NCI-H748 treated with DMSO at 0.1 percent for 48 hours (cell line): Measurements from ENCODE around the gene FKBP5.
"Not testable (repeated sequence)": the region's sequence is repeated elsewhere in the genome, so short reads cannot be mapped to it uniquely, and the experiment has no call there.

Experiments
- DNase-seq: peaks from one replicate; lab custom pipeline; 2025; lab: John Stamatoyannopoulos, UW

Gene FKBP5

DNA sequence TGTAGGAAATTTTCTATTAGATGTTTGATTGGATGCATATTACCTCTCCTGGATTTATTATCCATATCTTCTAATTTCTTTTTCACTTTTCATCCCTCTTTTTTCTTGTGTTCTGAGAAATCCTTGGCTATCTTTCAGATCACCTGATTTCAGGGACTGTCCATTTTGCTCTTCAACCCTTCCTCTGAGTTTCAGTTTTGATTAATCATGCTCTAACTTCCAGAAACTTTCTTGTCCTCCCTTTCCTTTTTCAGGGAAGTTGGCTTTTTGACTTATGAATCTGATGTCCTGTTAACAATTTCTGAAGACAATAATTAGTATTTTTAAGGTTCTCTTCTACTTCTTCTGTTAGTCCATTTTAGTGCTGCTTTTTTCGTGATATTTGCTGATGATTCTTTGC, 79.1 kb downstream of the FKBP5 start:
- no peak for DNase-seq

GRCh38 chr6:35607517-35608233, 81.0 kb downstream of the FKBP5 start:
- no peak for DNase-seq

- no peak for DNase-seq
Observed at GRCh38 chr6:35605600-35605999, 83.1 kb downstream of the FKBP5 start.

- DNase-seq: no peak
Observed at GRCh38 chr6:35603326-35604202, 85.2 kb downstream of the FKBP5 start.

GRCh38 chr6:35602133-35602946, 86.4 kb downstream of the FKBP5 start:
- no peak for DNase-seq

GRCh38 chr6:35601331-35602132, 87.2 kb downstream of the FKBP5 start:
- no peak for DNase-seq

GRCh38 chr6:35600659-35601125, 88.0 kb downstream of the FKBP5 start:
- DNase-seq: no peak

DNA sequence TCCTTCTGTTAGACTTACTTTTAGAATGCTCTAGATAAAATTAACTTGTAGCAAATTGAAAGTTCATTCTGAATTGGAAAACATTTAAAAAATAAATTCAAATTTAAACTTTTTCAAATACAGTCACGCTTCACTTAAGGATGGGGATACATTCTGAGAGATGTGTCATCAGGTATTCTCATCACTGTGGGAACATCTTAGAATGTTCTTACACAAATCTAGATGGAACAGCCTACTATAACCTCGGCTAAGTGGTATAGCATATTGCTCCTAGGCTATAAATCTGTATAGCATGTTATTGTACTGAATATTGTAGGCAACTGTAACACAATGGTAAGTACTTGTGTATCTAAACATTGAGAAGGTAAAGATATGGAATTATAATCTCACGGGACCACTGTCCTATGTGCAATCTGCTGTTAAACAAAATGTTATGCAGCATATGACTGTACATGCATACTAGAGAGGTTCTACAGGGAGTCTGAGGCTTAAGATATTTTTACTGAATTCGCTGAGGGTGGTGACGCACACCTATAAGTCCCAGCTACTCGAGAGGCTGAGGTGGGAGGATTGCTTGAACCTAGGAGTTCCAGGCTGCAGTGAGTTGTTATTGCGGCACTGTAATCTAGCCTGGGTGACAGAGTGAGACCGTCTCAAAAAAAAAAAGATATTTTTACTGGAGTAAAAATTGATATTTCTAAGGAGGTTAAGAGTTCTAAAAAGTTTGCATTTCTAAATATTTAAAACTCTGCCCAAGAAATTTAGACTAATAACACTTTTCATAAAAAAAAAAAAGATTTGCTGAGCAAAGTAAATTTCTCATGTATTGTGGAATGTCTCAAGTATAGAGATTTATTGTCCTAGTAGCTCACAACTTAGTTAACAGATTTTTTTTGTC, 88.7 kb downstream of the FKBP5 start:
- DNase-seq: no peak

GRCh38 chr6:35598621-35599020, 90.1 kb downstream of the FKBP5 start:
- DNase-seq: not testable (repeated sequence)

GRCh38 chr6:35596448-35597442, 92.0 kb downstream of the FKBP5 start:
- DNase-seq: no peak

- DNase-seq: no peak
Observed at GRCh38 chr6:35594503-35595186, 94.1 kb downstream of the FKBP5 start.

DNA sequence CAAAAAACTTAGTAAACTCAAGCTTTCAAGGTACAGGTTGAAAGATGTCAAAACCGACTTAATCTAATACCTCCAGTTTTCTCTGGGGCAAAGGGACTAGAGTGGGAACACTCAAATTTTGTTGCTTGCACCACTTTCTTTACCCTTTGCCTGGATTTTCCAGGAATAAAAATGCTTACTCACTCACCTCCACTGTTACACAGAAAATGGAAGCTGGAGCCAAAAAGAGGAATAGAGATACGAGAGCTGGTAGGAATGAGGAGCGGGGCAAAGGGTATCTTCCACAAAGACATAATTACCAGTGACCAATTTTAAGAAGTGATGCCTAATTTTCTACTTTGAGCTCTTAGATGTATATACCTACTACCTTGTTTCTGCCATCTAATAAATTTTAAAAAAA, 96.5 kb downstream of the FKBP5 start:
- DNase-seq: no peak

DNA sequence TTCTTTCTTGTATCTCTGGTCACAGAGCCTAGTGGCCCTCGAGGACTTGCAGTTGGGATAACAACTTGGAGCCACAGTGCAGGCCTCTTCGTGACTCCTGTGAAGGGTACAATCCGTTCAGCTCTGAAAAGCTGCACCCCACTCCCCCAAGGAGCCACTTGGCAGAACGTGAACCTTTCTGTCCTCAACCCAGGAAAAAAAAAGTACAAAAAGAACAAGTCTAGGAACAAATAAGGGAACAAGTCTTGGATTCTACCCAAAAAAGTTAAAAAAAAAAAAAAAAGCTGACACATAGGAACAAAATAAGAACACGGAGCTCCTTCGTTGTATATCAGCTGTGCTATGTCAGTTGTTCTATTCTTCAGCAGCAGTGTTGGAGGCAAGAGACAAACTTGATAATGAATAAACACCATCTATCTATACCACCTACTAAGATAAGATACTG, 98.1 kb downstream of the FKBP5 start:
- DNase-seq: no peak

- DNase-seq: no peak
Observed at GRCh38 chr6:35589904-35590303, 98.8 kb downstream of the FKBP5 start.

DNA sequence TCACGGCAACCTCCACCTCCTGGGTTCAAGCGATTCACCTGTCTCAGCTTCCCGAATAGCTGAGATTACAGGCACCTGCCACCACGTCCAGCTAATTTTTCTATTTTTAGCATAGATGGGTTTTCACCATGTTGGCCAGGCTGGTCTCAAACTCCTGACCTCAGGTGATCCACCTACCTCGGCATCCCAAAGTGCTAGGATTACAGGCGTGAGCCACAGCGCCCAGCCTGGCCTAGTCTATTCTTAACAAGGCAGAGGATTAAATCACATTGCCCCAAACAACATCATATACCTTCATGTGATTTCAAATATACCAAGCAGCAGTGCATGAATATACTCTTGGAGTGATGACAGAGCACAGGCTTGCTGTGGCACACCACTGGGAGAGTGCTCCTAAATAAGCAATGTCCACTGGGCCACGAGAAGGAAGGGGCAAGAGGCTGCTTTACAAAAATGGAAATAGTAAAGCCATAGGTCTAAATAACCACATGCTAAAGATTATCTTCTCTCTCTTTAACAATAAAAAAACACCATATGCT, 99.4 kb downstream of the FKBP5 start:
- no peak for DNase-seq

DNA sequence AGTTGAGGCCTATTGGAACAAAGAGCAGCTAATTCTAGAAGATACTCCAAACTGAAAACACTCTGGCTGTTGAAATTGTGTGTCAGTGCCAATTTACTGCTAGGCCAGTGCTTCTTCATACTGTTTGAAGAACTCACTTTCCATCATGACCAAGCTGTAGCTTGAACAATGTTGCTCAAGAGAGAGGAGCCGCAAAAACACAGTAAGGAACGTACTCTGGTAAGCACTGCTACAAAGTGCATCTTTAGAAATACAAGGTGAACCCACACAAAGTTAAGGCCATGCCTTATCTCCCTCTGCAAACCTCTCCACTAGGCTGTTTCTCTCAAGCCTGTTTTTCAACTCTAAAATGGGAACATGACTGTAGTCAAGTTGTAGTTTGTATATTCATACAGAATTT, 101.5 kb downstream of the FKBP5 start:
- DNase-seq: no peak

DNA sequence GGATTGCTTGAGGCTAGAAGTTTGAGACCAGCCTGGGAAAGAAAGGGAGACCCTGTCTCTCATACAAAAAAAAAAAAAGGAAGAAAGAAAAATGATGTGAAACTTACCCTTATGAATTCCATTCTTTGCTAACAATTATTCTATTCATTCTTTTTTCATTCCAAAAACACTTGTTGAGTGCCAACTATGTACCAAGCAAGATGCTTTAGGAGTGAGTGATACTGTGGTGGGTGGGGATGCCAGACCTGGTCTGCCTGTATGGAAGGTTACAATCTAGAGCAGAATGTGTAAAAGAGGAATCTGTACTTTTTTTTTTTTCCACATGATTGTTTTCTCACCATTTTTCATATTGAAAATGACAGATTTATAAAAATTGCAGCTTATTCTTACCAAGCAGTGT, 102.2 kb downstream of the FKBP5 start:
- no peak for DNase-seq

DNA sequence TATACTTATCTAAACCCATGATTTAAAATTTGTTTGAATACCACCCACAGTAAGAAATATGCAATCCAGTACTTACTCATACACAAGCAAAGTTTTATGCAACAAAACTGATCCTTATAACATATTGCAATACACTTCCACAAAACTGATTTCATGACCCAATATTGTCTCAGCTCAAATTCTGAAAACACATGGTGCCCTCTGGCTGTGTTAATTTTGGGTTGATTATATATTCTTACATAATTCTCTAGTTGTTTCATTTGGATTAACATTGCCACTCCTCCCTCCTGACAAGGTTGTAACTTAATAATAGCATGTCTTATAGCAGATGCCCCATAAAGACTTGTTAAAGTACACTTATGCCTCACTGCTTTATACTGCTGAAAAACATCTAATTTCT, 103.1 kb downstream of the FKBP5 start:
- DNase-seq: no peak
